Muscle of back (tissue), 11 donors: ENCODE data around the gene SERPINI1. TPM values are rescaled to one million over a fixed set of nuclear protein-coding genes. Genes with fewer than 3 reads are reported as not detected.
"Not testable (repeated sequence)": the region's sequence is repeated elsewhere in the genome, so short reads cannot be mapped to it uniquely, and the experiment has no call there.

Experiments used
- DNase-seq, 3 donors: peaks; one replicate each; pipeline versions ENCODE4 v3.0.0 to v3.0.0-alpha.2; 2013
- polyA plus RNA-seq, 10 donors: library from polyadenylated mRNA; unstranded; fragments of 120-200 nt; gene quantifications; one replicate each; pipeline ENCODE4 v1.2.1, GENCODE V29; 2013; ENCODE audit not compliant: insufficient read length in 10 of 10

SERPINI1 gene
- polyA plus RNA-seq, 10 donors, result 5.6 to 15.2 (median 9.3) TPM

- no peak for DNase-seq
Measured at GRCh38 chr3:167785790-167786189, 50.3 kb downstream of the SERPINI1 start.

GRCh38 chr3:167787440-167787839 is 51.9 kb downstream of the SERPINI1 start:
- DNase-seq, result no peak

GRCh38 chr3:167798443-167798842 is 62.9 kb downstream of the SERPINI1 start:
- no peak for DNase-seq

GRCh38 chr3:167808910-167809309 is 73.4 kb downstream of the SERPINI1 start:
- DNase-seq, result no peak

- DNase-seq, result no peak
Measured at GRCh38 chr3:167810236-167810635, 74.7 kb downstream of the SERPINI1 start.

GRCh38 chr3:167811031-167811430 is 75.5 kb downstream of the SERPINI1 start:
- DNase-seq, result peak in 2 of 3 donors; percentile 23 to 64

GRCh38 chr3:167813169-167814123 is 77.9 kb downstream of the SERPINI1 start:
- peak in 1 of 3 donors; percentile 20 for DNase-seq

GRCh38 chr3:167814441-167814951 is 79.0 kb downstream of the SERPINI1 start:
- DNase-seq, result peak; percentile 44 to 80 (median 56)

GRCh38 chr3:167816953-167817352 is 81.4 kb downstream of the SERPINI1 start:
- no peak for DNase-seq

- DNase-seq, result no peak
Measured at GRCh38 chr3:167820102-167820865, 84.8 kb downstream of the SERPINI1 start.

- no peak for DNase-seq
Measured at GRCh38 chr3:167821248-167821805, 85.8 kb downstream of the SERPINI1 start.

GRCh38 chr3:167823738-167824137 is 88.2 kb downstream of the SERPINI1 start:
- DNase-seq, result no peak

- not testable (repeated sequence) for DNase-seq
Measured at GRCh38 chr3:167827588-167827987, 92.1 kb downstream of the SERPINI1 start.

GRCh38 chr3:167829071-167829470 is 93.5 kb downstream of the SERPINI1 start:
- DNase-seq, result no peak

GRCh38 chr3:167830007-167830406 is 94.5 kb downstream of the SERPINI1 start:
- no peak for DNase-seq

- DNase-seq, result no peak
Measured at GRCh38 chr3:167835359-167835758, 99.8 kb downstream of the SERPINI1 start.

GRCh38 chr3:167835953-167836352 is 100.4 kb downstream of the SERPINI1 start:
- no peak for DNase-seq

GRCh38 chr3:167837466-167837865 is 101.9 kb downstream of the SERPINI1 start:
- peak in 1 of 3 donors; percentile 30 for DNase-seq

GRCh38 chr3:167839460-167840134 is 104.1 kb downstream of the SERPINI1 start:
- DNase-seq, result no peak

- DNase-seq, result no peak
Measured at GRCh38 chr3:167840247-167840646, 104.7 kb downstream of the SERPINI1 start.

GRCh38 chr3:167843481-167843880 is 108.0 kb downstream of the SERPINI1 start:
- DNase-seq, result no peak
